Measurements from ENCODE around the gene PIGM.

- no peak for TF ChIP-seq CTCF (IDR thresholded peaks at IDR 0.05; ENCODE audit: borderline replicate concordance, extremely low read depth, low read length, poor library complexity, severe bottlenecking)
- no peak for TF ChIP-seq EZH2 (IDR thresholded peaks at IDR 0.05; ENCODE audit: borderline replicate concordance, low read depth, low read length, severe bottlenecking)
Observed at GRCh38 chr1:160048335-160048734, 16.5 kb upstream of the PIGM start.

Measured in DND-41 (cell line).